ENCODE results near the gene COL5A2. TPM values are rescaled to one million over a fixed set of nuclear protein-coding genes. Genes with fewer than 3 reads are reported as not detected.

Gene COL5A2
- total and polyA plus RNA-seq, 11 donors = 4.4 to 61.1 (median 12.4) TPM

DNA sequence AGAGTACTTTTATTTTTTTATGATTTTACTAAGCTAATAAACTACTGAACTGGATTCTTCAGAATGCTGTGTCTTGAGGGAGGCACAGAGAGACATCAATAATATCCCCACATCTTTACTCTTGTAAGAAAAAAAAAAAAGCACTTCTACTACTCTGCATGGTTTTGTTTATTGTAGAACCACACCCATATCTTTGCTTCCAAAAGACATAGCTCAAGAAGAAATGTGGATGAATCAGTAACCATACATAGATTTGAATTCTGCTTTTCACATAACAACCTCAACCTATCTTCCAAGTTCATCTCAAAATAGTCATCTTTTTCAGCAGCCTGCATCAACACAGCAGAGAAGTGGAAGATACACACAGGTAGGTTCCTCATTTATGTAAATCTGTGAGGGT lies 12.2 kb upstream of the COL5A2 start:
- intact Hi-C loops (cut with DNase I) = no loop called here
- ATAC-seq = no peak

DNA sequence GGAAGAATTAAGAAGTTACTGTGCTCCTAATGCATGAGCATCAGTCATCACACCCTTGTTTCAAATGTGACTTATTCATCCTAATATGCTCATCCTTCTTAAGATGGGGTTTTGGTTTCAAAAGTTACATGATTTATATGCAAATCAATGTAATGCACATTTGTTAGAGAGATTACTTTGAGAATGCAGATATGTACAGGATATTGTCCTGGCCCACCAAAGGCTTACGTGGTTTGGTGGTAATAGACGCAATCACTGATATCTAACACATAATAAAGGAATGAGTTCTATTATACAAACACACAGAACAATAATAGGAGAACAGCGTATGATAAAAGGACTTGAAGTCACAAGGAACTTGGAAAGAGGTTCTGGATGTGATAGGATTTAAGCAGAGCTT lies 11.1 kb upstream of the COL5A2 start:
- ATAC-seq = no peak
- WGBS, 4 donors = 91 to 95% (median 94%) methylated on average over 3 of the region's 3 CpGs
- intact Hi-C loops (cut with DNase I) = no loop called here

More for the DNA sequence above, 12.2 kb upstream of the COL5A2 start:
- Histone ChIP-seq H3K27ac (no peak overlapping the region), H3K36me3 (no peaks in the 10 kb centered on the region), H3K27me3 (no peaks in the 10 kb centered on the region), H3K4me1 (no peaks in the 10 kb centered on the region), H3K4me3 (no peak overlapping the region), H3K9me3 (peaks cover 0 to 11% (median 0%) of the 10 kb centered on the region in 12 donors)
- no peak for DNase-seq
- TF ChIP-seq POLR2A (IDR thresholded peaks at IDR 0.05) = no peak
- TF ChIP-seq, protein P1, sequence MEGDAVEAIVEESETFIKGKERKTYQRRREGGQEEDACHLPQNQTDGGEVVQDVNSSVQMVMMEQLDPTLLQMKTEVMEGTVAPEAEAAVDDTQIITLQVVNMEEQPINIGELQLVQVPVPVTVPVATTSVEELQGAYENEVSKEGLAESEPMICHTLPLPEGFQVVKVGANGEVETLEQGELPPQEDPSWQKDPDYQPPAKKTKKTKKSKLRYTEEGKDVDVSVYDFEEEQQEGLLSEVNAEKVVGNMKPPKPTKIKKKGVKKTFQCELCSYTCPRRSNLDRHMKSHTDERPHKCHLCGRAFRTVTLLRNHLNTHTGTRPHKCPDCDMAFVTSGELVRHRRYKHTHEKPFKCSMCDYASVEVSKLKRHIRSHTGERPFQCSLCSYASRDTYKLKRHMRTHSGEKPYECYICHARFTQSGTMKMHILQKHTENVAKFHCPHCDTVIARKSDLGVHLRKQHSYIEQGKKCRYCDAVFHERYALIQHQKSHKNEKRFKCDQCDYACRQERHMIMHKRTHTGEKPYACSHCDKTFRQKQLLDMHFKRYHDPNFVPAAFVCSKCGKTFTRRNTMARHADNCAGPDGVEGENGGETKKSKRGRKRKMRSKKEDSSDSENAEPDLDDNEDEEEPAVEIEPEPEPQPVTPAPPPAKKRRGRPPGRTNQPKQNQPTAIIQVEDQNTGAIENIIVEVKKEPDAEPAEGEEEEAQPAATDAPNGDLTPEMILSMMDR (IDR thresholded peaks at IDR 0.05) = no peak

DNA sequence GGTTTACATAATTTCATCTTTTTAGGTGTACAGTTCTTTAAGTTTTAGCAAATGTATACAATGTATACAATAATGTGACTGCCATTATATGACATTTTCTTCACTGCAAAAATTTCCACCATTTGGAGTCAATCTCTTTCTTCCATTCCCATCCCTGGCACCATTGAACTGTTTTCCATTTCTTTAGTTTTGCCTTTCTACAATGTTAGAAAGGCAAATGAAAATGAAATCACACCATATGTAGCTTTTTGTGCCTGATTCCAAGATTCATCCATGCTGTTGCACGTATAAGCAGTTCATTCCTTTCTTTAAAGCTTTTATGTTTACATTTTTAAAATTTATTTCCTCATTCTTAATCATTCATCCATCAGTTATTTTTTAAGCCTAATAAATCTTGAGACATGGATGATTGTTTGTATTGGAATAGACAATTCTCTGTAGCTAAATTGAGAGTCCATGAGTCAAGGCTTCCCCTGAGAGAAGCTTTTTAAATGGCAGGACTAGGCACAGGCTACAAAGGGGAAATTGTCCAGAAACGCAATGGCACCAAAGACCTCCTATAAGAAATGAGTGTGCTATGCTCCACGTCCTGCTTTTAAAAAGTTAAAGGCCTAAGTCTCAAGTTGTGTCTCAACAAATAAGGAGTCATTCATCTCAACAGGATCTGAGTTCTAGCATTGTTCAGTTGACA lies 8.7 kb upstream of the COL5A2 start:
- no peaks in the 10 kb centered on the region for H3K27me3 ChIP-seq
- 63 to 79% (median 75%) methylated on average over 3 of the region's 3 CpGs for WGBS, 4 donors
- no peak overlapping the region for H3K4me3 ChIP-seq
- intact Hi-C loops (cut with DNase I) = no loop called here
- H3K9me3 ChIP-seq = peaks cover 0 to 2% (median 0%) of the 10 kb centered on the region in 12 donors
- no peak for ATAC-seq
- H3K36me3 ChIP-seq = no peaks in the 10 kb centered on the region
- DNase-seq = no peak
- no peak overlapping the region for H3K27ac ChIP-seq
- no peaks in the 10 kb centered on the region for H3K4me1 ChIP-seq
- TF ChIP-seq POLR2A (IDR thresholded peaks at IDR 0.05) = no peak
- TF ChIP-seq, protein P1 (IDR thresholded peaks at IDR 0.05) = no peak

More for the DNA sequence above, 11.1 kb upstream of the COL5A2 start:
- DNase-seq = no peak
- no peak overlapping the region for H3K27ac ChIP-seq
- no peaks in the 10 kb centered on the region for H3K4me1 ChIP-seq
- no peak overlapping the region for H3K4me3 ChIP-seq
- peaks cover 0 to 8% (median 0%) of the 10 kb centered on the region in 12 donors for H3K9me3 ChIP-seq
- no peaks in the 10 kb centered on the region for H3K27me3 ChIP-seq
- H3K36me3 ChIP-seq = no peaks in the 10 kb centered on the region
- TF ChIP-seq, protein P1 (IDR thresholded peaks at IDR 0.05) = no peak
- no peak for TF ChIP-seq POLR2A (IDR thresholded peaks at IDR 0.05)

DNA sequence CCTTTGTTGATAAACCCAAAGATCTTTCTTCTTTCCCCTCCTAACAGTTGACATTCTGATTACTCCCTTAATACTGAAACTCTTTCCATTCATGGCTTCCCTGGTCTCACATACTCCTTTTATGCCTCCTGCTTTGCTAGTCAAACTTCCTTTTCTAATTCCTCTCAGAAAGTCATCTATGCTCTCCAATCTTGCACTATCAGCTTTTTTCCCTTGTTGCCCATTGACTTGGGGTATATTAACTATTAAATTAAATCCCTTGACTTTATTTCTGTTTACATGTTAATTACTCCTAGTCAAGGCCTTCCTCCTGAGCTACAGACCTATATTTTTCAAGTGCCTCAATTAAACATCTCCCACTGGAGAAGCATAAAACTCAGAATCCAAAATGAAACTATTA lies 3.6 kb upstream of the COL5A2 start:
- intact Hi-C loops (cut with DNase I) = no loop called here
- Histone ChIP-seq H3K4me1 (peaks cover 0 to 3% (median 0%) of the 10 kb centered on the region in 12 donors), H3K36me3 (no peaks in the 10 kb centered on the region), H3K27ac (no peak overlapping the region), H3K9me3 (peaks cover 0 to 2% (median 0%) of the 10 kb centered on the region in 12 donors), H3K27me3 (no peaks in the 10 kb centered on the region), H3K4me3 (no peak overlapping the region)
- DNase-seq = no peak
- TF ChIP-seq POLR2A (IDR thresholded peaks at IDR 0.05) = no peak
- TF ChIP-seq, protein P1 (IDR thresholded peaks at IDR 0.05) = no peak
- ATAC-seq = no peak

Data from heart left ventricle (tissue), 16 donors.